HG02678 (cell line): Measurements from ENCODE around the gene TLR3.
"Not testable (repeated sequence)": the region's sequence is repeated elsewhere in the genome, so short reads cannot be mapped to it uniquely, and the experiment has no call there.

Experiments used
- ATAC-seq: cut with Tn5 transposase; IDR thresholded peaks from one replicate; pipeline ENCODE4 v1.9.1; 2021; ENCODE audit warnings: mild to moderate bottlenecking, moderate library complexity; ENCODE audit not compliant: unreplicated experiment

The TLR3 gene

GRCh38 chr4:186068581-186069348, at the start of gene TLR3:
Gene TLR3, plus strand, starts transcription at chr4:186069156. Its CDS starts 7,464 bp downstream, at chr4:186076620.
- peak; percentile 42 for ATAC-seq

GRCh38 chr4:186019269-186019668, 49.7 kb upstream of the TLR3 start:
- no peak for ATAC-seq

DNA sequence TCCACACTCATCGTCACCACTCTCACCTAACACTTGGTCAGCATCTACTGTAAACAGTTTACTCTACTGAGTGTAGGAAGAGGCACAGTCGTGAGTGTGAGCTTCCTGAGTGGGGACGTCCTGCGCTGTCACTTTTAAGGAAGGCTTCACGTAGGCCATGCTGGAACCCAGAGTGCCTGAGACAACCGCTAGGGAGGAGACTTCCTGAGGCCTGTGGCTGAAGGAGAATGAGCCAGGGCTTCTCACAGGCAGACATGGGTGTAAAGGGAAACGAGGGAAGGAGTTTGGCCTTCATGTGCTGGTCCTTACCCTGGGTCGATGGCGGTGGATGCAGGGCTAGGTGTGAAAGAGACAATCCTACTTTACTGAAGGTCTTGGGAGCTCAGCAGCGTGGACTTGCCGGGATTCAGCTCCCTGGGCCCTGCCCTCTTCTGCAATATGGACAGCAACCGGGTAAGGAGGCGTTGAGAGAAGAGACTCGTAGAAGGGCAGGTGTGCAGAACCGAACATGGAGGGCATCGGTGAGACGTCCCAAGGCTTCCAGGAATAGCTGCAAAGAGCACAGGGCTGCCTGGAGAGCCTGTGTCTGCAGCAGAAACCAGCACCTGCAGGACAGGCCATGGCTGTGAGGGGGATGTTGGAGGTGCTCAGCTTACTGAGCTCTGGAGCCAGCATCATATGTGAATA, 48.7 kb upstream of the TLR3 start:
- ATAC-seq = no peak

DNA sequence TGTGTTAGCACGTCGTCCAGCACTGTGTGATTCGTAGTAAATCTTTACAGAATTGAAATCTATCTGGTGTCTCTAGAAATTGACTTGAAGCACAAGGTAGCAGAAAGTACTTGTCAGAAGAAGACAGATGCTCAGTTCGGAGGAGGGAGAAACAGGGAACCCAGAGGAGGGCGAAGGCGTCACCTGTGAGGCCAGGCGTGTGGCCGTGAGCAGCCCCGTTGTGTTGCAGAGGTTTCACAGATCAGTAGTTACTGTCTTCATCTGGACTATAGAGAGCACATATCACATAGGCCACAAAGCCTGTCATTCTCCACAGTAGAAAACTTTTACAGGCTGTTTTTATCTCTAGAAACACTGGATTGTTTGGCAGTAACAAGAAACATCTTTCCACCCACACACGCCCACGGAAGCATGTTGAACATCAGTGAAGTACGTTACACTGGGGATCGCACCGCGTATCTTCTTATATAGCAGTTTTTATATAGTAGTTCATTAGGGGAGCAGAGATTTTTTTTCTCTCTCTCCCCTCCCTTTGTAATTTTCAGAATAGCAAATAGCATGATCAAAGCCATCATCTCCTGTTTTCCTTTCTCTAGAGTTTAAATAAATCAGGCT, 48.1 kb upstream of the TLR3 start:
- no peak for ATAC-seq

GRCh38 chr4:186021461-186022167, 47.3 kb upstream of the TLR3 start:
- ATAC-seq = no peak

GRCh38 chr4:186023975-186024374, 45.0 kb upstream of the TLR3 start:
- ATAC-seq = no peak

GRCh38 chr4:186024637-186025407, 44.1 kb upstream of the TLR3 start:
- no peak for ATAC-seq

- no peak for ATAC-seq
Measured at GRCh38 chr4:186025408-186025690, 43.6 kb upstream of the TLR3 start.

DNA sequence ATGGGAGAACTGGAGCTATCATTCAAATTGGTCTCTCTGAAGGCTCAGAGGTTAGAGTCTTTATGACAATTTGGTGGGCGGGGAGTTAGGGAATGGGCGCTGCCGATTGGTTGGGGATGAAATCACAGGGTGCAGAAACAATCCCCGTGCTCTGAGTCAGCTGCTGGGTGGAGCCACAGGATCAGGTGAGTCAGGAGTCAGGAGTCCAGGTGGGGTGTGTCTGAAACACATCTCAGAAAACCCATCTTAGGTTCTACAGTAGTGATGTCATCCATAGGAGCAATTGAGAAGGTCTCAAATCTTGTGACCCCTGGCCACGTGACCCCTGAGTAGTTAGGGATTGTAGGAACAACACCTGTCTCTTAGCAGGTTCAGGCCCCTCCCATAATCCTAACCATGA, 41.6 kb upstream of the TLR3 start:
- no peak for ATAC-seq

- ATAC-seq = no peak
Measured at GRCh38 chr4:186029571-186030398, 39.2 kb upstream of the TLR3 start.

- no peak for ATAC-seq
Measured at GRCh38 chr4:186030399-186030775, 38.6 kb upstream of the TLR3 start.

- no peak for ATAC-seq
Measured at GRCh38 chr4:186030795-186031194, 38.2 kb upstream of the TLR3 start.

- ATAC-seq = no peak
Measured at GRCh38 chr4:186032259-186032658, 36.7 kb upstream of the TLR3 start.

- no peak for ATAC-seq
Measured at GRCh38 chr4:186033027-186033426, 35.9 kb upstream of the TLR3 start.

DNA sequence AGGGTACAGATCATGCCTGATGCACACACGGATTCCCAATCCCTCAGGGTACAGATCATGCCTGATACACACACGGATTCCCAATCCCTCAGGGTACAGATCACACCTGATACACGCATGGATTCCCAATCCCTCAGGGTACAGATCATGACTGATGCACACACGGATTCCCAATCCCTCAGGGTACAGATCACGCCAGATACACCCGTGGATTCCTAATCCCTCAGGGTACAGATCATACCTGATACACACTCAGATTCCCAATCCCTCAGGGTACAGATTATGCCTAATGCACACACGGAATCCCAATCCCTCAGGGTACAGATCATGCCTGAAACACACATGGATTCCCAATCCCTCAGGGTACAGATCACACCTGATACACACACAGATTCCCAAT, 34.3 kb upstream of the TLR3 start:
- ATAC-seq = not testable (repeated sequence)

DNA sequence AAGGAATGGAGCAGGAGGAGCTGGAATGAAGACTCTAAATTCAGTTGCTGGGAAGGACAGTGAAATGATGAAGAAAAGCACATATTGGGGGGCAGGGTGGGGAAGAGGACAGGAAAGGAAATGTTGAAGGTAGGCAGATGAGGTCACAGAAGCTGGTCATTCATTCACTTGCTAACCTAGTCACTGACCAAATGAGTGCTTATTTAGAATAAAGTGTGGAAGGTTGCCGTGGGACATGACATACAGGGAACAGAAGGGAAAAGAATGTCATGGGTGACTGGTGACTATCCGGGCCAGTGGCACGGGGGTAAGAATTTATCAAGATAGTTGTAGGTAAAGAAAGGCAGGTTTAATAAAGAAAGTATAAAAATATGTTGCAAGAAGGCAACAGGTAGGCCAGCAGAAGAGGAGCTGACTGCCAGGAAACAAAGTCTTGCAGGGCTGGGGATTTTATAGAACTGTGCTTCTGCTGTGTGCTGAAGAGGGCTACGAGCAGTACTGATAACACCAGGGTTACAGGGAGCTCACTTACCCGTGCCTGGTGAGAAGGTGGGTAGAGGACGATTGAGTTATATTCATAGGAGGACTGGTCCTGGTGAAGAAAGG, 31.9 kb upstream of the TLR3 start:
- no peak for ATAC-seq

DNA sequence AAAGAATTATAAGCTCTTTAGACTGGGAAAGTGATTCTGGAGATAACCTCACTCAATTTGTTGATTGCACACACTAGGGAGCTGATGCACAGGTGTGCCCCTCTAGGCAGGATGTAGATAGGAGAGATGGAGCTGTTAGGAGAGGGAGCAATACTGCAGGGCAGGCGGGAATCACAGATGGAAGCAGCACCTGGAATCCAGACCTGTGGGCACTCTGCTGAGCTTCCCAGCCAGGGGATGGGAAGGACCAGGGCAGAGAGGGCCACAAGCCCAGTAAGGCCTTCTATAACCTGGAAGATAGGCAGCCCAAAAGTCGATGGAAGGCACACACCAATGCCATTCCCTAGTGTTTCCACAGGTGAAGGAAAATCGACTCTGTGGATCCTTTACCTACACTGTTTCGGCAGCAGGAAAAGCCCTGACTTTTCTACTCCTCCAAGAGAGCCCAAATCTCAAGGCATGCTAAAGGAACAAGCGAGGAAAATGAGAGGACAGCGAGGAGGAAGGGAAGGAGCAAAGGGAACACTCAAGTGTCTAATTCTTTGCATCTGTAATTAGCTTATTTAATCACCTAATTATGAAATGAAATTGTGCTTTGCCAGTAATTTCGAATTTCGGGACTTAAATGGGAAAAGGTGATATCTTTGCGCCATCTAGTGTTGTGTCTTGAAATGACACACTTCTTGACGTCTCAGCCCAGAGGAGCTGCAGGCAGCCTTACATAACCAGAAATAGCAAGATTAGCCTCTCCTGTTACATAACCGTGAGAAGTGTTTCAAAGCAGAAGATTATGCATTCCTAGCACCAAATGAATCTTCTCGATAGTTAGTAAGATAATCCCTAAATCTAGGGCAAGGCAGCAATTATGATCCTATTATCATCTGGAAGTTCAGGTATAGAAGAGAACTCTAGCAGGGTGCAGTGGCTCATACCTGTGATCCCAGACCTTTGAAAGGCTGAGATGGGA, 31.0 kb upstream of the TLR3 start:
- peak; percentile 66 for ATAC-seq

GRCh38 chr4:186039697-186040096, 29.3 kb upstream of the TLR3 start:
- no peak for ATAC-seq
